A673 (cell line): ENCODE measurements around the gene RALGAPB.

Experiments
- CTCF ChIP-seq: fragments of 300-800, 200-600 bp; sonication (generic); conservative IDR thresholded peaks from 2 replicates; pipeline ENCODE4 v1.5.1; 2017; ENCODE audit warnings: low read depth, mild to moderate bottlenecking, antibody characterized with exemption, low read length, moderate library complexity, mixed read lengths
- EZH2 ChIP-seq: fragments of 200-600 bp; sonication (generic); IDR thresholded peaks from 2 replicates; pipeline ENCODE4 v1.6.1; 2017; ENCODE audit warnings: borderline replicate concordance, low read depth, mild to moderate bottlenecking, mixed read lengths, antibody characterized with exemption, low read length; ENCODE audit not compliant: poor library complexity, severe bottlenecking

GRCh38 chr20:38450412-38450975 is 22.1 kb upstream of the RALGAPB start:
- TF ChIP-seq CTCF: no peak
- TF ChIP-seq EZH2: no peak
